Stimulated activated CD8-positive, alpha-beta memory T cell treated with anti-CD3 and anti-CD28 coated beads, Interleukin-4, amount 100 ng/mL, for 4 hours (primary cell): ENCODE data around the gene ZNF784.

Experiments
- DNase-seq, 2 donors: peaks; one replicate each; pipeline ENCODE4 v3.0.0-alpha.2; 2020; ENCODE audit warnings: low read depth in 2 of 2, low spot score in 1 of 2

Gene ZNF784

GRCh38 chr19:55603581-55604292 lies 20.6 kb downstream of the ZNF784 start:
- DNase-seq, result no peak

DNA sequence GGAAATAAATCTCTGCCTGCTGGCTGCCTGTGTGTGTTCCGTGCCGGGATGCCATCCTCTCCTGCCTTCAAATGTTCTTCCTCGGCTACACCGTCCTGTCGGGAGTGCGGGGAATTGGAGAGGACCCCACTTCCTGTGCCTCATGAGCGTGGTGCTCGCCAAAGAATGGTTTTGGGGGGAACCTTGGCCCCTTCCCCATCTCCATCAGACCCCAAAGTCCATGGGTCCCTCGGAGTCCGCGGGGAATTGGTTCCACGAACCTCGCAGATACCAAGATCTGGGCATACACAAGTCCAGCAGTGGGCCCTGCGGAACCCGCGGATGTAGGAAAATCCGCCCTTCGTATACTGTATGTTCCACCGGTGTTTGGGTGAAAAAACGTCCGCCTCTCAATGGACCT lies 21.3 kb downstream of the ZNF784 start:
- no peak for DNase-seq

- no peak for DNase-seq
These were observed 22.0 kb downstream of the ZNF784 start for GRCh38 chr19:55602104-55603001.

DNA sequence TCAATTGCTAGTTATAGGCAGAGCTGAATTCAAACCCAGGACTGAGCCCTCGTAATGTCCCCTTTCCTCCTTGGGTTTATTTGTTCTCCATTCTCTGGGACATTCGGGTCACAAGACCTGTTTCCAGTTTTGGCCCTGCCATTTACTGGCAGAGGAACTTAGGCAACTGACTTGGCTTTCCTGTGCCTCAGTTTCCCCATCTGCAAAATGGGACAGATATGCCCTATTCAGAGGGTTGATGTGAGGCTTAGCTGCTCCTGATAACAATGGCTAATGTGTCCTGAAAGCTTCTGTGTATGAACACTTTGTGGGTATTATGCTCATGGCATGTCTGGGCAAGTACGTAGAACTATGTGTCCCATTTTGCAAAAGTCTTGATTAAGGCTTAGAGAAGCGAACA lies 23.3 kb downstream of the ZNF784 start:
- DNase-seq, result no peak

DNA sequence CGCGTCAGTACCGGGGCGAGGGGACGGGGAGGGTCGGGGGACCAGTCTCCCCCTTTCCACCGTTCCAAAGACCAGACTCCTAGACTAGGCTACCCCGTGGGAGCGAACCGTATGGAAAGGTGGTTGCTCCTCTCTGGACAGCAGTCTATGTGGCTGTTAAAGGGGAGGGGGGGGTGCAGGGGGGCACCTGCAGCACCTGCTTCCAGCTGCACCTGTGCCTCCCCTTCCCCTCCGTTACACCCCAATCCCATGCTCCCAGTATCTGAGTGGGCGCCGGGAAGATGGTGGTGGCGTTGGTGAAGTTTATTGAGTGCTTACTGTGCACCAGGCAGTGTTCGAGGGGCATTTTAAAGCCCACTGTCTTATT lies 23.7 kb downstream of the ZNF784 start:
- no peak for DNase-seq

DNA sequence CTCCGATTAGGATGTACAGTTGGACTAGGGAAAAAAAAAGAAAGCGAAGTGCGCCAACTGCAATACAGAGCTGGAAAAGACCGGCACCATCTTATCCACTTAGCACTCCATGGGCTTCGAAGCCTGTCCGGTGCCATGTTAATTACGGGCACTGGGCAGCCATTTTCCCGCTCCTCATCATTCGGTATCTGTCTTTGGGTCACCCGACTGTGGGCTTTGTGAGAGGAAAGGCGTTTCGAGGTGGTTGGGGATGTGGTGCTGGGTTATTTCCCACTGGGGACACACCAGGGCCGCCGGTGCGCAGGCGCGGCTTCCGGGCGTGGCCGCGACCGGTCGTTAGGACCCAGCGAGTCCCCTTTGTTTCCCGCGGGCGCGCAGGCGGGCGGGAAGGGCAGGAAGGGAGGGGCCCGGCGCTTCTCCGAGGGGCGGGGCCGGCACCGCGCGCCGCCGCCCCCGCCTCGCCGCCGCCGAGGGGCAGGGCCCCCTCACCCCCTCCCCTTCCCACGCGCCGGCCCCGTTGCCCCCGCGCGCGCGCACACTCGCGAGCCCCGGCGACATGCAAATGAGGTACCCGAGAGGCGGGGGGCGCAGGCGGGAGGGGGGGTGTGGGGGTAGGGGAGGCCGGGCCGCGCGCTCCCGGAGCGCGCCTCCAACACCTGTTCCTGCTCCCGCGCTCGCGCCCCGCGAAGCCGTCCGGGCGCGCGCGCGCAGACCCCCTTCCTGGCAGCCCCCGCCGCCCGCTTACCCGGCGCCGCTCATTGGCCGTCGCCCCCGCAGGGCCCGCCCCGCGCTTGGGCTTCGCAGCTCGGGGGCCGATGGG lies 24.3 kb downstream of the ZNF784 start, which contains the start of gene ZNF524:
Gene ZNF524, plus strand, starts transcription at position 447 of the 820 bp plus-strand sequence. CDS start 1,825 bp downstream, outside the sequence.
- peak; percentile 54 to 68 for DNase-seq

GRCh38 chr19:55599468-55599841 lies 24.9 kb downstream of the ZNF784 start, which contains the start of gene FIZ1:
Gene FIZ1 (minus strand): TSS chr19:55599517. CDS start chr19:55597865, 1,652 bp downstream.
- DNase-seq, result peak; percentile 89 to 92

- DNase-seq, result peak; percentile 80
These were observed 25.5 kb downstream of the ZNF784 start for GRCh38 chr19:55598719-55599467.

DNA sequence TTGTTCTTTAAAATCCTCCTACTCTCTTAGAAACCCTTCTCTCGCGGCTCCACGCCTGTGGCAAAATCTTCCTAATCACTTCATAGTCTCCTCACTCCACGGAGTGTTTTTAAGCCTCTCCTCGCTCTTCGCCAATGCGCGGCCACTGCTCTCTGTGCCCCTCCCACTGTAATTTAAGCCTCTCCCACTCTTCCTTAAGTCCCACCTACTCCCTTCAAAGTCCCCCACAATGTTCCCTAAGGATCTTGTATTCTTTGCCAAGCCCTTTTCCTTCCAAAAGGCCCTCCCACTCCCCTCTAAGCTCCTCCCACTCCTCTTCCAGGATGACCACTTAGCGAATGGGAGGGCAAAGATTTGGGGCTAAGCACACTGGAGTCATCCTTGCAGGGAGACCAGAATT lies 26.3 kb downstream of the ZNF784 start:
- no peak for DNase-seq

- no peak for DNase-seq
These were observed 26.9 kb downstream of the ZNF784 start for GRCh38 chr19:55597501-55597921.

DNA sequence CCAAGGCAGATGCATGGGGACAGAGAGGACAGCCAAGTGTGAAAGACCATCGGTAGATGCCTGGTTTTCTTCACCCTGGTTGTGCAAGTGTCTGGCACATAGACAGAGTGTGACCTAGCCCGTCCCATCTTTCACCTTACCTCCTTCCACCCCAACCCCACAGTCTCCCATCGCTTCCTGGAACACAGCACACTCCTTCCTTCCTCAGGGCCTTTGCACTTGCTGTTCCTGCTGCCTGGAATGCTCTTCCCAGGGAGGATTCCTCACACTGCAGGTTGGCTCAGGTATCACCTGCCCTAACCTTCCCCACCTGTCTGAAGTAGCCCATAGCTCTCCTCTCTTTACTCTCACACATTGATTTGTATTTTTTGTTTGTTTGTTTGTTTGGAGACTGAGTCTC lies 28.1 kb downstream of the ZNF784 start:
- DNase-seq, result no peak

DNA sequence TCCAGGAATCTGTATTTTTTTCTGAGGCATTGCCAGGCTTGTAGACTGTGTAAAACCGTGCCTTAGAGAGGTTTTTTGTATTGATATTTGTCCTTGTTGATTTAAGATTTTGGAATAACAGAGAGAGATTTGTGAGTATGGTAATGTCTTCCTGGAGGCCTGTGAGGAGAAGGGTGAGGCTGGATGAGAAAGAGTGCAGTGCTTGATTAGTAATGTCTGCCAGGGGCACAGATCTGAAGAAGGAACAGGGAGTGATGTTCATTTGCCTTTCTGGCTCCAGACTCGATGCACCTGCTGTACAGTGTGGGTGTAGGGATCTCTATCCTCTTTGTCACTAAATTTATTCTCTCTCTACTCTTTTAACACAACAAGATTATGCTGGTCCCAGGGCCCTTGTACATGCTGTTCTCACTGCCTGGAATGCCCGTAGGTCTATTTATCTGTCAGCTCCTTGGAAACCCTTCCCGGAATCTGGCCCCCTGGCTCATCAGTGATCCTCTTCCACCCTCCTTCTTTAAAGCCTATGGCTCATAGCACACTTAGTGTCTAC lies 29.3 kb downstream of the ZNF784 start:
- no peak for DNase-seq

- DNase-seq, result no peak
These were observed 31.1 kb downstream of the ZNF784 start for GRCh38 chr19:55593096-55593772.

GRCh38 chr19:55592391-55593090 lies 31.8 kb downstream of the ZNF784 start:
- DNase-seq, result no peak

DNA sequence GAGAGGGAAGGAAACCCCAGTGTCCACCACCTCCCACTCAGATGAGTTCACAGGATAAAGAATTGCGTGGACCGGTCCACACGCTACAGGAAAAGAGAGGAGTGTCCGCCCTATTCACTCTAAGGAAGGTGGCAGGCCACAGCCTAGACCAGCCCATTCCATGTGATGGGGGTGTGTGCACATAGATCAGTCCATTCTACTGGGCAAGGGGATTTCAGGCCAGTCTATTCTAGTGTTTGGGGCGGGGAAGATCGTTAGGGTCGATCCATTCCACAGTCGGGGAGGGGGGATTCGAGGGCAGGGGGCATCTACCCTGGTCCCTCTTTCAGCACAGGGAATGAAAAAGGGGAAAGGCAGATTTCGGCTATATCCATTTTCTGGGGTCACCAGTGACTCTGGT lies 32.8 kb downstream of the ZNF784 start:
- DNase-seq, result no peak

- no peak for DNase-seq
These were observed 33.7 kb downstream of the ZNF784 start for GRCh38 chr19:55590617-55591016.

- no peak for DNase-seq
These were observed 34.3 kb downstream of the ZNF784 start for GRCh38 chr19:55590109-55590508.

DNA sequence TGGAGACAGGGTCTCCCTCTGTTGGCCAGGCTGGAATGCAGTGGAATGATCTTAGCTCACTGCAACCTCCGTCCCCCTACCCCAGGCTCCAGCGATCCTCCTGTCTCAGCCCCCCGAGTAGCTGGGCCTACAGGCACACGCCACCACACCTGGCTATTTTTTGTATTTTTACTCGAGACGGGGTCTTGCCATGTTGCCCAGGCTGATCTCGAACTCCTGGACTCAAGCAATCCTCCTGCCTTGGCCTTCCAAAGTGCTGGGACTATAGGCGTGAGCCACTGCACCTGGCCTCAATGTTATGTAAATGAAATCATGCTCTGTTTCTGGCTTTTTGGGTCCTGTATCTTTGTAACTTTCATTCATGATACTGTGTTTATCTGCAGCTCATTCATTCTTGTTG lies 35.6 kb downstream of the ZNF784 start:
- DNase-seq, result no peak
